Coronary artery (tissue), 2 donors: Measurements from ENCODE around the gene DEFB123.

Experiments used
- DNase-seq: peaks from one replicate; pipeline ENCODE4 v3.0.0-alpha.2; 2017; ENCODE audit warnings: low spot score
- H3K27ac ChIP-seq, 2 donors: fragments of 200-600 bp; sonication (generic); one replicate each; pipeline ENCODE4 v1.5.1; 2016 to 2019
- H3K4me3 ChIP-seq: fragments of 200-600 bp; sonication (generic); 2 replicates; pipeline ENCODE4 v1.5.1; 2016; ENCODE audit warnings: mild to moderate bottlenecking, moderate library complexity
- TF ChIP-seq, protein P1 (sequence below): fragments of 200-600 bp; sonication (generic); IDR thresholded peaks from one replicate; pipeline ENCODE4 v1.5.1; 2019; ENCODE audit warnings: antibody characterized with exemption

DEFB123 gene

DNA sequence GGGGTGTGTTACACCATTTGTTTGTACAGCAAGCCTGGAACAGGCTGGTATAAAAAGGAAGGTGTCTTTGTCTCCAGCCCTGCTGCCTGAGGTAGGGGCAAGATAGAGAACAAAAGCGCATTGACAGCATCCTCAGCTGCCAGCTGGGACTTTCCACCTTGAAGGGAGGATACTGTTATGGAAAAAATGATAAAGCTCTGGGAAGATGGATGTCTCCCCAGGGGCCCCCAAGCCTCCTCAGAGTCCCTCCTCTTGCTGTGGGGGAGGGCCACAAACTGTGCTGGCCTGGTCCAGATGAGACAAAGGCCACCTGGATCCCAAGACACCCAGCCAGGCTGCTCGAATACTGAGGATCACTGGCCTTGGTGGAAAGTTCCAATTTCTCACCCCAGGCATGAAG lies 47.7 kb downstream of the DEFB123 start:
- no peak for DNase-seq
- Histone ChIP-seq H3K4me3 (no peak overlapping the region), H3K27ac (no peak overlapping the region)
- TF ChIP-seq, protein P1, sequence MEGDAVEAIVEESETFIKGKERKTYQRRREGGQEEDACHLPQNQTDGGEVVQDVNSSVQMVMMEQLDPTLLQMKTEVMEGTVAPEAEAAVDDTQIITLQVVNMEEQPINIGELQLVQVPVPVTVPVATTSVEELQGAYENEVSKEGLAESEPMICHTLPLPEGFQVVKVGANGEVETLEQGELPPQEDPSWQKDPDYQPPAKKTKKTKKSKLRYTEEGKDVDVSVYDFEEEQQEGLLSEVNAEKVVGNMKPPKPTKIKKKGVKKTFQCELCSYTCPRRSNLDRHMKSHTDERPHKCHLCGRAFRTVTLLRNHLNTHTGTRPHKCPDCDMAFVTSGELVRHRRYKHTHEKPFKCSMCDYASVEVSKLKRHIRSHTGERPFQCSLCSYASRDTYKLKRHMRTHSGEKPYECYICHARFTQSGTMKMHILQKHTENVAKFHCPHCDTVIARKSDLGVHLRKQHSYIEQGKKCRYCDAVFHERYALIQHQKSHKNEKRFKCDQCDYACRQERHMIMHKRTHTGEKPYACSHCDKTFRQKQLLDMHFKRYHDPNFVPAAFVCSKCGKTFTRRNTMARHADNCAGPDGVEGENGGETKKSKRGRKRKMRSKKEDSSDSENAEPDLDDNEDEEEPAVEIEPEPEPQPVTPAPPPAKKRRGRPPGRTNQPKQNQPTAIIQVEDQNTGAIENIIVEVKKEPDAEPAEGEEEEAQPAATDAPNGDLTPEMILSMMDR = no peak

DNA sequence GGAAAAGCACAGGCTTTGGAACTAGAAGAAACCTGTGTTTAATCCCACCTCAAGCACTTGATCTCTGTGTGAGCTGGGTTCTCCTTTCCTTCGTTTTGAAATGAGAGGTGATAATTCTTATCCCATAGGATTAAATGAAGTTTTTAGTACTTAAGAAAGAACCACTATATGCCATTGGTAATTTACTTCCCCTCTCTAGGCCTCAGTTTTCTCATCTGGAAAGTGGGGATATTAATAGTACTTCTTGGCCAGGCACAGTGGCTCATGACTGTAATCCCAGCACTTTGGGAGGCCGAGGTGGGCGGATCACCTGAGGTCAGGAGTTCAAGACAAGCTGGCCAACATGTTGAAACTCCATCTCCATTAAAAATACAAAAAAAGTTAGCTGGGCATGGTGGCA lies 48.7 kb downstream of the DEFB123 start:
- Histone ChIP-seq H3K4me3 (no peak overlapping the region), H3K27ac (no peak overlapping the region)
- TF ChIP-seq, protein P1 = no peak
- DNase-seq = no peak

DNA sequence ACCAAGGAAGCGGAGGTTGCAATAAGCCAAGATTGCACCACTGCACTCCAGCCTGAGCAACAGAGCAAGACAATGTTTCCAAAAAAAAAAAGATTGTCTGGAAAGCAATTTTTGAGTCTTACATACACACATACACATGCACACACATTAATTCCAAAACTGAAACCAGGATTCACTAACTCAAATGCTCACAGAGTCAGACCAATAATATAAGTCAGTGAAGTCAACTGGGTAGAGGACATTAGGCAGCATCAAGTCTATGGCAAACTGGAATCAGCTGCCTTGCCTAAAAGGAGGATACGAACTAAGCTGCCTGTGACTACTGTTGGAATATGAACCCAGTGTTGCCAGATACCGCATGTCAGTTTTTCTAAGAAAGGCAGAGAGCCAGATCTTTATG lies 50.3 kb downstream of the DEFB123 start:
- no peak overlapping the region for H3K27ac ChIP-seq
- no peak overlapping the region for H3K4me3 ChIP-seq
- DNase-seq = no peak
- TF ChIP-seq, protein P1 = no peak

DNA sequence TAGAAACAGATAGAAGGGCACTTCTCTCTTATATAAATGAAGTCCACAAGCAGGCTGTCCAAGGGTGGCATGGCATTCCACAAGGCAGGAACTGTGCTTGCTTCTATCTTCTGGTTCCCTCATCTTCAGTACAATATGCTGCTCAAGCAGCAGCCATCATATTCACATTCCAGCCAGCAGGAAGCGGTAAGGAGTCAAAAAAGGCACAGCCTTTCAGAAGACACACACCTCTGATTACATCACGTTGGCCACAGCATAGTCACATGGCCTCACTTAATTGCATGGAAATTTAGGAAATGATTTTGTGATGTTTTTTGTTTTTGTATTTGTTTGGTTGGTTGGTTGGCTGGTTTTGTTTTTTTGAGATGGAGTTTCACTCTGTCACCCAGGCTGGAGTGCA lies 53.7 kb downstream of the DEFB123 start:
- no peak overlapping the region for H3K4me3 ChIP-seq

DNA sequence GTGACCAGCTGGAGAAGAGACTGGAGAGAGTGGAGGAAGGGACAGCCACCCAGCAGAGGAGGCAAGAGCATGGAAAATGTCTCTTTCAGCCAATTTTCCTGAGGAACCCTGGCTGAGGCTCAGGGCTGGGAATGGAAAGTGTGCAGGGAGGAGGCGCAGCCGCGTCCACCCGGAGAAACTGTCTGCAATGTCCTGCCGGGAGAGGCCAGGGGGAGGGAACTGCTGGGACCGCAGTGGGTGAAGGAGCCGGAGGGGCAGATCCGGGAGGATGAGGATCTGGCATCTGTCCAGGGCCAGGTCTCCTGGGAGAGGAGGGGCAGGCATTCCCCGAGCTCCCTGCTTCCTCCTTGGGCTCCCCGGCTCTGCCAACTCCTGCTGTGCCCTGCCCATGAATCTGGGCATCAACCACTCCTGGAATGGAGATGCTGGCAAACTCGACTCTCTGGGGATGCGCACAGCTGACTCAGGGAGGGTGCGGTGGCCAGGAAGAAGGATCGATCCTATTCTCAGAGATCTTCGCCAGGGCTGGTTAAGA lies 56.4 kb downstream of the DEFB123 start:
- peak overlapping the region; percentile 60 for H3K4me3 ChIP-seq
- peak; percentile 94 for DNase-seq
- TF ChIP-seq, protein P1 = no peak
- H3K27ac ChIP-seq = peak overlapping the region; percentile 80 to 90

More for the DNA sequence above, 53.7 kb downstream of the DEFB123 start:
- TF ChIP-seq, protein P1 = no peak
- no peak overlapping the region for H3K27ac ChIP-seq
- DNase-seq = no peak

DNA sequence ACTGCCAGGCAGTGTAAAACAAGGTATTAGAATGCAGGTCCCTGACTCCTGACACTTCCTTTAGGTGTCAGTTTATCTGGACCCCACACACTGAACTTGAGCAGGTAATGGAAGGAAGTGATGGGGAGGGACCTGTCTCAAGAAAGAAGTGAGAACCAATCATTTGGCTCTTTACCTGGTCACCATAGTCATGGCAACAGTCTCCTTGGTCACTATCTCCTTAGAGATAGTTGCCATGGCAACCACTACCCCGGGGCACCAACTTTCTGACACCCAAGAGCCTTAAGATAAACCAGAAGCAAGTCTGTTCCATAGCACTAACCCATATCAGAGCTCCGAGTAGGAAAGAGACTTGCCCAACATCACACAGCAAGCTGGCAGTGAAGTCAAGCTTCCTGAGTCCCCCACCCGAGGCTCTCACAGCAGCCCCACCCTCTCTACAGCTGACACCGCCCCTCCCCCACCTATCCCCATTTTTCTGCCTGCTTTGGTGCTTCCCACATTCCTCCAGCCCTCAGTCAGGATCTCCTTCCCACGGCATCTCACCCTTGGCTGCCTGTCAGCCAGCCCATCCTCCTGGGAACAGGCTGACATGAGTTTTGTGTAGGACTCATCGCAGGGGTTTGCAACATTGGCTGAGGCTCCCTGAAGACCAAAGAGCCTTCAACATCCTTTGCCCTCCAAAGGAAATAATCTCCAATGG lies 57.6 kb downstream of the DEFB123 start:
- Histone ChIP-seq H3K27ac (peak overlapping the region; percentile 80 to 90), H3K4me3 (no peak overlapping the region)
- DNase-seq = no peak
- TF ChIP-seq, protein P1 = no peak
